IMR-90 (cell line): ENCODE data around the gene SLC6A17. TPM values are rescaled to one million over a fixed set of nuclear protein-coding genes. Genes with fewer than 3 reads are reported as not detected.

Source experiments
- ATAC-seq: fragments of 200-7000 bp; cut with Tn5 transposase; 2 replicates; pipeline ENCODE4 v1.9.1; 2020; ENCODE audit warnings: low read depth, mild to moderate bottlenecking, moderate library complexity
- BruUV-seq: library from RNA; stranded (reverse); fragments of 400-500 nt; replicated peaks from 2 replicates; lab custom pipeline; 2021; lab: Mats Ljungman, UMichigan
- CTCF ChIA-PET: fragments of 300-600 bp; formaldehyde crosslinking; extraction: SDS; loops from one replicate; lab custom pipeline; 2021; ENCODE audit warnings: antibody characterized with exemption; lab: Yijun Ruan, JAX
- POLR2A ChIA-PET: fragments of 300-600 bp; sonication (Branson Sonifier 250); formaldehyde crosslinking; loops from one replicate; lab custom pipeline; 2022; ENCODE audit warnings: antibody characterized with exemption; ENCODE audit not compliant: unreplicated experiment; lab: Charles Lee
- DNase-seq: peaks from one replicate; pipeline ENCODE4 v3.0.0; 2013
- H2AFZ ChIP-seq: replicated peaks from 2 replicates; pipeline ENCODE3; 2013; ENCODE audit warnings: low read length, mild to moderate bottlenecking; ENCODE audit not compliant: poor library complexity
- H2AK5ac ChIP-seq: 2 replicates; pipeline ENCODE4 v1.6.1; 2013; ENCODE audit warnings: low read depth, low read length, inconsistent platforms
- H2AK9ac ChIP-seq: replicated peaks from 2 replicates; pipeline ENCODE3; 2013; ENCODE audit warnings: mild to moderate bottlenecking, low read depth, low read length, moderate library complexity; ENCODE audit not compliant: poor library complexity
- H2BK120ac ChIP-seq: 2 replicates; pipeline ENCODE4 v1.6.1; 2013; ENCODE audit warnings: low read depth, low read length, inconsistent platforms
- H2BK15ac ChIP-seq: 3 replicates; pipeline ENCODE4 v1.6.1; 2013; ENCODE audit warnings: low read depth, low read length, inconsistent platforms
- H2BK20ac ChIP-seq: 2 replicates; pipeline ENCODE4 v1.6.1; 2013; ENCODE audit warnings: low read depth, mild to moderate bottlenecking, inconsistent platforms, low read length, moderate library complexity
- H2BK5ac ChIP-seq: 2 replicates; pipeline ENCODE4 v1.6.1; 2013; ENCODE audit warnings: mild to moderate bottlenecking, low read depth, low read length, inconsistent platforms; ENCODE audit not compliant: poor library complexity, severe bottlenecking
- H3K14ac ChIP-seq: replicated peaks from 2 replicates; pipeline ENCODE4 v1.6.1; 2013; ENCODE audit warnings: low read depth, low read length, inconsistent platforms
- H3K18ac ChIP-seq: 2 replicates; pipeline ENCODE4 v1.6.1; 2013; ENCODE audit warnings: low read depth, low read length, control low read depth
- H3K23ac ChIP-seq: 2 replicates; pipeline ENCODE4 v1.6.1; 2013; ENCODE audit warnings: low read depth, low read length, inconsistent platforms
- H3K27ac ChIP-seq: 2 replicates; pipeline ENCODE4 v1.5.1; 2013; ENCODE audit warnings: mild to moderate bottlenecking, control low read depth, low read length; ENCODE audit not compliant: insufficient read depth
- H3K27me3 ChIP-seq: 2 replicates; pipeline ENCODE4 v1.6.1; 2013; ENCODE audit warnings: low read length; ENCODE audit not compliant: control insufficient read depth, insufficient read depth
- H3K36me3 ChIP-seq: 2 replicates; pipeline ENCODE4 v1.6.1; 2013; ENCODE audit warnings: low read length, mixed read lengths; ENCODE audit not compliant: control insufficient read depth, insufficient read depth
- H3K4ac ChIP-seq: 2 replicates; pipeline ENCODE4 v1.6.1; 2013; ENCODE audit warnings: low read depth, low read length, inconsistent platforms
- H3K4me1 ChIP-seq: 2 replicates; pipeline ENCODE4 v1.6.1; 2013; ENCODE audit warnings: low read length, mixed read lengths; ENCODE audit not compliant: control insufficient read depth, insufficient read depth
- H3K4me2 ChIP-seq: 2 replicates; pipeline ENCODE4 v1.6.1; 2013; ENCODE audit warnings: low read depth, mild to moderate bottlenecking, control low read depth, low read length, moderate library complexity
- H3K4me3 ChIP-seq: 2 replicates; pipeline ENCODE4 v1.5.1; 2013; ENCODE audit warnings: low read depth, mild to moderate bottlenecking, control low read depth, low read length, moderate library complexity; ENCODE audit not compliant: insufficient read depth
- H3K56ac ChIP-seq: 2 replicates; pipeline ENCODE4 v1.6.1; 2013; ENCODE audit warnings: low read length, inconsistent platforms; ENCODE audit not compliant: insufficient read depth; ENCODE audit errors: extremely low read depth
- H3K79me1 ChIP-seq, 2 experiments: 2 replicates each; pipeline ENCODE4 v1.6.1; 2013; ENCODE audit warnings: low read length in 2 of 2, inconsistent platforms in 1 of 2, low read depth in 1 of 2
- H3K9ac ChIP-seq: 2 replicates; pipeline ENCODE4 v1.6.1; 2013; ENCODE audit warnings: low read depth, low read length, control low read depth
- H3K9me1 ChIP-seq: 2 replicates; pipeline ENCODE4 v1.6.1; 2013; ENCODE audit warnings: low read length, inconsistent platforms; ENCODE audit not compliant: insufficient read depth
- H3K9me3 ChIP-seq: 2 replicates; pipeline ENCODE4 v1.6.1; 2013; ENCODE audit warnings: low read length; ENCODE audit not compliant: control insufficient read depth, insufficient read depth
- H4K20me1 ChIP-seq: 2 replicates; pipeline ENCODE4 v1.6.1; 2013; ENCODE audit warnings: low read length, inconsistent platforms; ENCODE audit not compliant: insufficient read depth
- H4K5ac ChIP-seq: 2 replicates; pipeline ENCODE4 v1.6.1; 2013; ENCODE audit warnings: mild to moderate bottlenecking, low read depth, low read length, control low read depth
- H4K8ac ChIP-seq, 2 experiments: 2 replicates each; pipeline ENCODE4 v1.6.1; 2013; ENCODE audit warnings: low read depth in 2 of 2, low read length in 2 of 2, control low read depth in 1 of 2, inconsistent platforms in 1 of 2
- H4K91ac ChIP-seq: 2 replicates; pipeline ENCODE4 v1.6.1; 2013; ENCODE audit warnings: low read depth, low read length, inconsistent platforms; ENCODE audit not compliant: insufficient read depth
- BHLHE40 ChIP-seq: fragments of 150-350 bp; IDR thresholded peaks from 2 replicates; pipeline ENCODE4 v1.6.1; 2016; ENCODE audit warnings: mild to moderate bottlenecking, low read depth, low read length
- CEBPB ChIP-seq: IDR thresholded peaks from 2 replicates; pipeline ENCODE4 v1.6.1; 2012; ENCODE audit warnings: low read depth, low read length, improper control_type of control experiment
- CHD1 ChIP-seq: IDR thresholded peaks from 2 replicates; pipeline ENCODE4 v1.6.1; 2012; ENCODE audit warnings: low read depth, low read length, improper control_type of control experiment
- CTCF ChIP-seq: conservative IDR thresholded peaks from 2 replicates; pipeline ENCODE4 v1.5.1; 2012; ENCODE audit warnings: mild to moderate bottlenecking, low read depth, low read length, improper control_type of control experiment
- ELK1 ChIP-seq: fragments of 150-350 bp; IDR thresholded peaks from 2 replicates; pipeline ENCODE4 v1.6.1; 2016; ENCODE audit warnings: low read depth, mild to moderate bottlenecking, low read length, moderate library complexity, borderline replicate concordance
- FOS ChIP-seq: fragments of 150-350 bp; IDR thresholded peaks from 2 replicates; pipeline ENCODE4 v1.6.1; 2016; ENCODE audit warnings: low read depth, low read length
- MAFK ChIP-seq: IDR thresholded peaks from 2 replicates; pipeline ENCODE4 v1.6.1; 2012; ENCODE audit warnings: low read depth, low read length, improper control_type of control experiment
- MAZ ChIP-seq: IDR thresholded peaks from 2 replicates; pipeline ENCODE4 v1.6.1; 2012; ENCODE audit warnings: low read depth, mild to moderate bottlenecking, low read length, improper control_type of control experiment, moderate library complexity, borderline replicate concordance
- MXI1 ChIP-seq: IDR thresholded peaks from 2 replicates; pipeline ENCODE4 v1.6.1; 2012; ENCODE audit warnings: low read depth, mild to moderate bottlenecking, low read length, moderate library complexity, borderline replicate concordance
- NFE2L2 ChIP-seq: fragments of 150-350 bp; IDR thresholded peaks from 2 replicates; pipeline ENCODE4 v1.6.1; 2016; ENCODE audit warnings: low read depth, mild to moderate bottlenecking, low read length
- POLR2A ChIP-seq: IDR thresholded peaks from 2 replicates; pipeline ENCODE4 v1.6.1; 2012; ENCODE audit warnings: mild to moderate bottlenecking, low read depth, low read length
- RAD21 ChIP-seq: IDR thresholded peaks from 2 replicates; pipeline ENCODE4 v1.6.1; 2012; ENCODE audit warnings: low read length, improper control_type of control experiment
- RCOR1 ChIP-seq: IDR thresholded peaks from 2 replicates; pipeline ENCODE4 v1.6.1; 2012; ENCODE audit warnings: mild to moderate bottlenecking, low read length, improper control_type of control experiment; ENCODE audit not compliant: insufficient replicate concordance
- RFX5 ChIP-seq: IDR thresholded peaks from 2 replicates; pipeline ENCODE4 v1.8.0; 2012; ENCODE audit warnings: low read depth, mild to moderate bottlenecking, low read length, moderate library complexity
- SMC3 ChIP-seq: fragments of 150-350 bp; IDR thresholded peaks from 2 replicates; pipeline ENCODE4 v1.6.1; 2016; ENCODE audit warnings: low read depth, mild to moderate bottlenecking, antibody characterized with exemption, low read length, moderate library complexity
- USF2 ChIP-seq: fragments of 150-350 bp; IDR thresholded peaks from 2 replicates; pipeline ENCODE4 v1.6.1; 2017; ENCODE audit warnings: mild to moderate bottlenecking, antibody characterized with exemption, low read length, low read depth
- WGBS, 2 experiments: methylation state at CpG; one replicate each; pipeline versions ENCODE4 v1.1.5 to v1.1.7; 2013; ENCODE audit warnings: missing lambda C conversion rate in 2 of 2; ENCODE audit not compliant: insufficient read length in 1 of 2; ENCODE audit errors: extremely low coverage in 2 of 2; 5-methylcytosine and 5-hydroxymethylcytosine counted together
- dilution Hi-C: fragments of 300-500 bp; cut with HindIII; formaldehyde crosslinking; loops from one replicate; pipeline ENCODE4 v1.14.3; 2018; ENCODE audit warnings: low sequenced_read_pairs; ENCODE audit not compliant: unreplicated experiment
- in situ Hi-C: fragments of 300-500 bp; cut with MboI; formaldehyde crosslinking; loops from 3 replicates; pipeline ENCODE4 v1.14.3; 2019; ENCODE audit warnings: low sequenced_read_pairs, inconsistent platforms, mixed read lengths
- intact Hi-C: fragments of 100-400 bp; cut with micrococcal nuclease; formaldehyde crosslinking; loops from 2 replicates; pipeline ENCODE4 v1.10.0; 2022
- polyA plus RNA-seq, 3 experiments: library from polyadenylated mRNA; depleted of rRNA; stranded (reverse); fragments of >200 nt; gene quantifications; 2 replicates each; pipeline ENCODE4 v1.2.3, GENCODE V29; 2012; ENCODE audit warnings: low replicate concordance in 1 of 3
- total RNA-seq: library from RNA; depleted of rRNA; stranded (reverse); fragments of >200 nt; gene quantifications from 2 replicates; pipeline ENCODE4 v1.2.3, GENCODE V29; 2012

Gene SLC6A17
- total and polyA plus RNA-seq, 2 of the 4 experiments (the other 2 are of a cell fraction) = 0.54 to 0.82 TPM

GRCh38 chr1:110130113-110130591 lies 20.1 kb upstream of the SLC6A17 start:
- TF ChIP-seq FOS (no peak), SMC3 (no peak), BHLHE40 (no peak), NFE2L2 (no peak), USF2 (no peak), RCOR1 (no peak), CHD1 (no peak), RAD21 (no peak), MAZ (no peak), CEBPB (no peak), RFX5 (no peak), ELK1 (no peak), MAFK (no peak), MXI1 (no peak), CTCF (no peak), POLR2A (no peak)
- no peak overlapping the region for H4K8ac ChIP-seq
- H3K9ac ChIP-seq = no peak overlapping the region
- no peaks in the 10 kb centered on the region for H3K79me1 ChIP-seq
- H3K36me3 ChIP-seq = no peaks in the 10 kb centered on the region
- H3K23ac ChIP-seq = no peak overlapping the region
- H4K5ac ChIP-seq = no peak overlapping the region
- no peak overlapping the region for H3K14ac ChIP-seq
- DNase-seq = no peak
- no peak overlapping the region for H2BK20ac ChIP-seq
- H4K20me1 ChIP-seq = no peaks in the 10 kb centered on the region
- BruUV-seq = no TSS peak
- no peak overlapping the region for H3K18ac ChIP-seq
- in situ Hi-C loops (no loop called here), intact Hi-C loops (no loop called here), dilution Hi-C loops (no loop called here)
- H3K56ac ChIP-seq = no peak overlapping the region
- no peaks in the 10 kb centered on the region for H3K9me1 ChIP-seq
- WGBS, 2 experiments = 3% methylated on average over 8 of the region's 31 CpGs; no CpG with 5 or more reads in 1 of the 2 experiments
- no peak overlapping the region for H3K27ac ChIP-seq
- H3K4me3 ChIP-seq = no peak overlapping the region
- no peak overlapping the region for H3K4me2 ChIP-seq
- H3K4ac ChIP-seq = no peak overlapping the region
- H3K27me3 ChIP-seq = peaks cover 55% of the 10 kb centered on the region
- ChIA-PET POLR2A (no interaction called here), CTCF (interaction anchor here (0.6 kb wide), 1 partner anchor 16 kb away, joined by 4 read pairs; no protein-coding TSS in a partner anchor)
- H4K91ac ChIP-seq = no peak overlapping the region
- ATAC-seq = no peak
- no peak overlapping the region for H2AK9ac ChIP-seq
- no peak overlapping the region for H2AK5ac ChIP-seq
- H3K9me3 ChIP-seq = peaks cover 8% of the 10 kb centered on the region
- H2AFZ ChIP-seq = no peak overlapping the region
- H3K4me1 ChIP-seq = no peaks in the 10 kb centered on the region
- H2BK15ac ChIP-seq = no peak overlapping the region
- no peak overlapping the region for H2BK5ac ChIP-seq
- H2BK120ac ChIP-seq = no peak overlapping the region
